ENCODE data around the gene CDYL.
"Not testable (repeated sequence)": the region's sequence is repeated elsewhere in the genome, so short reads cannot be mapped to it uniquely, and the experiment has no call there.

CDYL gene

DNA sequence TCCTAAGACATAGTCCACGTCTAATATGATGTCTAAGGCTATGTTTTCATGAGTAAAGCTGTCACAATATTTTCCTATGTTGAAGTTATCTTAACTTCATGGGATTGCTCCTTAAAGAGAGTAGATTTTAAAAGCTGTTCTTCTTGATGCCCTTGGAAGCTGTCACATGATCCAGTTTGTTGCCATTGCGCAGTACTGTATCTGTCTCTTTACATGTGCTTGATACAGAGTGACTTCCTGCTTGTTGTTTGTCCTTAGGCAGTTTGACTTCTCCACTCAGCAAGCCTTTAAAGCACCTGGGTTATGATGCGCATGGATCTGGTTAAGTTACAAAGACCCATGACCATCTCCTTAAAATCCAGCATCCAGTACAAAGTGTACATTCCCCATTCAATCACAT, 85.4 kb downstream of the CDYL start:
- no peak overlapping the region for H3K4me3 ChIP-seq (ENCODE audit: low read length)
- no peak for DNase-seq (ENCODE audit: low read depth, low spot score)

DNA sequence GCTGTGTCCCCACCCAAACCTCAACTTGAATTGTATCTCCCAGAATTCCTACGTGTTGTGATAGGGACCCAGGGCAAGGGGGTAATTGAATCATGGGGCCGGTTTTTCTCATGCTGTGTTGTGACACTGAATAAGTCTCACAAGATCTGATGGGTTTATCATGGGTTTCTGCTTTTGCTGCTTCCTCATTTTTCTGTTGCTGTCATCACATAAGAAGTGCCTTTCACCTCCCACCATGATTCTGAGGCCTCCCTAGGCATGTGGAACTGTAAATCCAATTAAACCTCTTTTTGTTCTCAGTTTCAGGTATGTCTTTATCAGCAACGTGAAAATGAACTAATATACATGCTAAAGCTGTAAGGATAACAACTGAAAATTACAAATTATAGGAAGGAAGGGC, 88.3 kb downstream of the CDYL start:
- no peak overlapping the region for H3K4me3 ChIP-seq (ENCODE audit: low read length)
- no peak for DNase-seq (ENCODE audit: low read depth, low spot score)

- H3K4me3 ChIP-seq (ENCODE audit: low read length); DNase-seq (ENCODE audit: low read depth, low spot score): not testable (repeated sequence)
Observed at GRCh38 chr6:4865006-4865405, 88.8 kb downstream of the CDYL start.

DNA sequence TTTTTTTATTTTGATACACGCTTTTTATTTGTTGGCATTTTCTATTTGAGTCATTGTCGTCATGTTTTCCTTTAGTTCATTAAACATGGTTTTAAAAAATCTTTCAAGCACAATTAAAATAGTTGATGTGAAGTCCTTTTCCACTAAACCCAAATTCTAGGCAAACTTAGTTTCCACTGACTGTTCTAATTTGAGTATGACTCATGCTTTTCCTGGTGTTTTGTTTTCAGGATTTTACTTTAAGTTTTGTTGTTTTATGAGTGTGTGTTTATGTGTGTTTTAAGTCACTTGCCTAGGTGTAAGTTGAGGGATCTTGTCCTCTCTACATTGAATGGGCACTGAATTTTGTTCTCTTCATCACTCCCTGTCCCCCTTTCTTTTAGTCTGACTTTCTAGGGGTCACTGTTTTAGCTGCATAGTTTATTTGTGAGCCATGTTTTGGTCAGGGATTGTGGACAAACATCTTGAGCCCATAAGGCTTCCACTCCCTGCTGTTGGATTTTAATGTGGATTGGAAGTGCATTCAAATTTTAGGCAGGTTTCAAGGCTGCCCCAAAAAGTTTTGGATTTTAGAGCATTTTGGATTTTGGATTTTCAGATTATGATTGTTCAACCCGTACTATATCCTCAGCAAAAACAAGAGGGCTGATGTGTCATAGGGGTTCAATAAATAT, 94.8 kb downstream of the CDYL start:
- no peak overlapping the region for H3K4me3 ChIP-seq (ENCODE audit: low read length)
- no peak for DNase-seq (ENCODE audit: low read depth, low spot score)

GRCh38 chr6:4871825-4872224, 95.6 kb downstream of the CDYL start:
- H3K4me3 ChIP-seq (ENCODE audit: low read length) = no peak overlapping the region
- DNase-seq (ENCODE audit: low read depth, low spot score) = no peak

DNA sequence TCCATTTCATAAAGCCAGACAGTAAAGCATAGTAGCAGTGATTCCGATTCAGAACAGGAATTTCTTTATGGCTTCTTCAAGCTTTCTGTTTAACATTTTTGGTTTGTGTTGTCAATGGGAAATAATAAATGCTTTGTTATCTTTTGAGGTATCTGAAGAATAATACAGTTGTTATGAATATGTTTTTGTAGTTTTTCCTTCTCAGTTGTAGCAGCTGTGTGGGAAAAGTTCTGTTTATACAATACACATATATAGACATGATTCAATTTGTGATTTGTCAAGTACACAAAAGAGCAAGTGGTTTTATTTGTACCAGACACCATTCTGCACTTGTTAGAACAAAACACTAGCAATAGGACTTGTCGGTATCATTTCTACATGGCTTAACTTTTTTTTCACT, 96.6 kb downstream of the CDYL start:
- no peak overlapping the region for H3K4me3 ChIP-seq (ENCODE audit: low read length)
- DNase-seq (ENCODE audit: low read depth, low spot score) = no peak

- H3K4me3 ChIP-seq (ENCODE audit: low read length) = no peak overlapping the region
- DNase-seq (ENCODE audit: low read depth, low spot score) = no peak
Observed at GRCh38 chr6:4873928-4874327, 97.7 kb downstream of the CDYL start.

GRCh38 chr6:4879741-4880275, 103.6 kb downstream of the CDYL start:
- no peak for DNase-seq (ENCODE audit: low read depth, low spot score)
- no peak overlapping the region for H3K4me3 ChIP-seq (ENCODE audit: low read length)

- H3K4me3 ChIP-seq (ENCODE audit: low read length) = no peak overlapping the region
- DNase-seq (ENCODE audit: low read depth, low spot score) = no peak
Observed at GRCh38 chr6:4880363-4880762, 104.2 kb downstream of the CDYL start.

- no peak for DNase-seq (ENCODE audit: low read depth, low spot score)
Observed at GRCh38 chr6:4883298-4883697, 107.1 kb downstream of the CDYL start.

DNA sequence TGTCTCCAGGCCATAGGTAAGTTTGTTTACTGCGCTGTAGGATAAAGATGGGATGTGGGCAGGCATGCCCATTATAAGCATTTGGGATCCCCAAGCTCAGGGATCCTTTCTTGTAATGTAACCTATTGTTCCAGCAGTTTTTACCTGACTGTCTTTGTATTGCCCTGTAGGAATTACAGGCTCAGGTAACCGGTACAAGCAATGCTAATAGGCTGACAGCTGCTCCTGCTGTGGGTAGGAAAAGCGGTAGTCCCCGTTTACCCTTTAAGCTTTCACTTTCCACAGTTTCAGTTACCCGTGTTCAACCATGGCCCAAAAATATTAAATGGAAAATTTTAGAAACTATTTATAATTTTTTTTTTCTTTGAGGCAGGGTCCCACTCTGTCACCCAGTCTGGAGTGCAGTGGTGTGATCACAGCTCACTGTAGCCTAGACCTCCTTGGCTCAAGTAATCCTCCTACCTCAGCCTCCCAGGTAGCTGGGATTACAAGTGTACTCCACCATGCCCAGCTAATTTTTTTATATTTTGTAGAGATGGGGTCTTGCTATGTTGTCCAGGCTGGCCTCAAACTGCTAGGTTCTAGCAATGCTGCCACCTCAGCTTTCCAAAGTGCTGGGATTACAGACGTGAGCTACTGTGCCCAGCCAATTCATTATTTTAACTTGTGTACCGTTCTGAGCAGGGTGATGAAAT, 108.6 kb downstream of the CDYL start:
- H3K4me3 ChIP-seq (ENCODE audit: low read length) = no peak overlapping the region
- no peak for DNase-seq (ENCODE audit: low read depth, low spot score)

More at GRCh38 chr6:4883298-4883697, 107.1 kb downstream of the CDYL start:
- H3K4me3 ChIP-seq (ENCODE audit: low read length) = no peak overlapping the region

DNA sequence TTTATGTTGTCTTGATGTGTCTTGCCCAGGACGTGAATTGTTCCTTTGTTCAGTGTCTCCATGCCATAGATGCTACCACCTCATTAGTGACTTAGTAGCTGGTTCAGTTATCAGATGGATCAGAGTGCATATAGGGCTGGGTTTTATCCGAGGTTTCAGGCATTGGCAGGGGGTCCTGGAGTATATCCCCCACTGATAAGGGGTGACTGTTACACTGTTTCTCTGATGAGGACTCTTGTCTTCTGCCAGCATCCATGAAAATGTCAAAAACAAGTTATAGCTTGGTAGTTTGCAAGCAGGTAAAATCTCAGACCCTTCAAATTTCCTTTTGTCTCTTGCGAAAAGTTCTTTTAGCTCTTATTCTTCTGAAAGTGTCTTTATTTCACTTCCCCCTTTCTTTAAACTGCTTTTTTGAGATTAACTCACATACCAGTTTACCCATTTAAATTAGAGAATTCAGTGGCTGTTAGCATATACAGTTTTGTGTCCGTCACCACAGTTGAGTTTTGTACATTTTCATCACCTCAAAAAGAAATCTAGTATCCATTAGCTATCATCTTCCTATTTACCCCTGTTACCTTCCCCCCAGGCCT, 109.2 kb downstream of the CDYL start:
- no peak for DNase-seq (ENCODE audit: low read depth, low spot score)
- no peak overlapping the region for H3K4me3 ChIP-seq (ENCODE audit: low read length)

DNA sequence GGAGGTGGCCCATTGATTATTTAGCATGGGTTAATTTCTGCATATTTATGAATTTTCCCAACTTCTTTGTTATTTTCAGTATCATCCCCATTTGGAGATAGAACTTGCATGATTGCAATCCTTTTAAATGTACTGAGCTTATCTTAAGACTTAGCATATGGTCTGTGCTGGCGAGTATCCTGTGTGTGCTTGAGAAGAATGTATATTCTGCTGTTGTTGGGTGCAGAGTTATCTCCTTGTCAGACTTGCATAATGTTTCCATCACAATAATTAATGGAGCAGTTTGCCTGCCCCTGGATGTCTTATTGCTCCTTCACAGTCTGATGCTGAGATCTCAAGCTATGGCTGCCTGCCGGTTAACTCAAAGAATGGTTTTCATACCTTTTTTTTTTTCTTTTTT, 112.6 kb downstream of the CDYL start:
- no peak for DNase-seq (ENCODE audit: low read depth, low spot score)
- H3K4me3 ChIP-seq (ENCODE audit: low read length) = no peak overlapping the region

DNA sequence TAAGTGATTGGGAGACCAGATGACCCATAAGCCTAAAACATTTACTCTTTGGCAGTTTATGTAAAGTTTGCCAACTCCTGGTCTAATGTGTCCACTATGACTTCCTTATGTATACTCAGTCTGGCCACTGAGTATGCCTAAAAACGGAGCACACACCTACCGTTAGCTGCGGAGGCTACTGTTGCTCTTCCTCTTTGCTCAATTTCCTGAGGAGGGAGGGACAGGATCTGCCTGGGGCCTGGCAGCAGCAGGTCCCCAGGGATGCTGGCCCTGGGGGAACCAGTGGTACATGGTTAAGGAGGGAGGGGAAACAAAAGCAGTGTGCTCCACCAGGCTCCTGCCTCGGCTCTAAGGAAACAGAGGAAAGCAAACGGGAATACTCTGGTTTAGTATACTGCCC, 113.5 kb downstream of the CDYL start:
- no peak for DNase-seq (ENCODE audit: low read depth, low spot score)
- H3K4me3 ChIP-seq (ENCODE audit: low read length) = no peak overlapping the region

GRCh38 chr6:4890191-4890590, 114.0 kb downstream of the CDYL start:
- no peak for DNase-seq (ENCODE audit: low read depth, low spot score)
- H3K4me3 ChIP-seq (ENCODE audit: low read length) = no peak overlapping the region

GRCh38 chr6:4890627-4891026, 114.4 kb downstream of the CDYL start:
- no peak for DNase-seq (ENCODE audit: low read depth, low spot score)
- H3K4me3 ChIP-seq (ENCODE audit: low read length) = no peak overlapping the region

GRCh38 chr6:4891141-4891540, 114.9 kb downstream of the CDYL start:
- no peak overlapping the region for H3K4me3 ChIP-seq (ENCODE audit: low read length)
- no peak for DNase-seq (ENCODE audit: low read depth, low spot score)

- DNase-seq (ENCODE audit: low read depth, low spot score) = no peak
- H3K4me3 ChIP-seq (ENCODE audit: low read length) = no peak overlapping the region
Observed at GRCh38 chr6:4892785-4893485, 116.7 kb downstream of the CDYL start.

DNA sequence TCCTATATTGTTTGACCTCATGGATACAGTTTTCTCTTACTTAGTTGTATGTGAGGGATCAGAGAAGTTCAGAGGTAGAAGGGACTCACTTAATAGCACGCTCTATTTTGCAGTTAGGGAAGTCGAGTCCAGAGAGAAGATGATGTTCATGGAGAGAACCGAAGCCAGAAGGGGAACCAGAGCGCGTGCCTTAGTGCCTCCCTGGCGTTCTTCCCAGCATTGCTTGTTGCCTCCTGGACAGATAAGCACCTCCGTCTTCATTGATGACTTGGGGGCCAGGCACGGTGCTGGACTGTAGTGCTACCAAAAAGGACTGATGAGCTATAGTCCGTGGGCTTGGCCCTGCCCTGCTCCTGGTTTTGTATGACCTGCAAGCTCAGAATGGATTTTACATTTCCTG, 117.8 kb downstream of the CDYL start:
- DNase-seq (ENCODE audit: low read depth, low spot score) = no peak
- no peak overlapping the region for H3K4me3 ChIP-seq (ENCODE audit: low read length)

GRCh38 chr6:4895971-4896370, 119.8 kb downstream of the CDYL start:
- no peak overlapping the region for H3K4me3 ChIP-seq (ENCODE audit: low read length)
- no peak for DNase-seq (ENCODE audit: low read depth, low spot score)

All from Jurkat, Clone E6-1 (cell line).